Mononuclear cell (primary cell): ENCODE results near the gene CELA2A. TPM values are rescaled to one million over a fixed set of nuclear protein-coding genes. Genes with fewer than 3 reads are reported as not detected.
"Not testable (repeated sequence)": the region's sequence is repeated elsewhere in the genome, so short reads cannot be mapped to it uniquely, and the experiment has no call there.

Experiments used
- H3K27me3 ChIP-seq: 2 replicates; pipeline ENCODE4 v1.6.0; 2011; ENCODE audit warnings: low read length, control low read depth; ENCODE audit not compliant: insufficient read depth
- H3K4me1 ChIP-seq: 2 replicates; pipeline ENCODE4 v1.5.1; 2011; ENCODE audit warnings: mild to moderate bottlenecking, low read length, control low read depth; ENCODE audit not compliant: insufficient read depth
- H3K4me3 ChIP-seq: 2 replicates; pipeline ENCODE4 v1.5.1; 2011; ENCODE audit warnings: mild to moderate bottlenecking, low read length, moderate library complexity
- H3K9me3 ChIP-seq: 2 replicates; pipeline ENCODE4 v1.5.1; 2011; ENCODE audit warnings: low read depth, mild to moderate bottlenecking, control low read depth, low read length
- total RNA-seq: library from RNA; depleted of rRNA; stranded (reverse); fragments of >200 nt; gene quantifications from one replicate; pipeline ENCODE4 v1.2.3, GENCODE V29; 2012

CELA2A gene
- total RNA-seq, 1 donor, result not detected

DNA sequence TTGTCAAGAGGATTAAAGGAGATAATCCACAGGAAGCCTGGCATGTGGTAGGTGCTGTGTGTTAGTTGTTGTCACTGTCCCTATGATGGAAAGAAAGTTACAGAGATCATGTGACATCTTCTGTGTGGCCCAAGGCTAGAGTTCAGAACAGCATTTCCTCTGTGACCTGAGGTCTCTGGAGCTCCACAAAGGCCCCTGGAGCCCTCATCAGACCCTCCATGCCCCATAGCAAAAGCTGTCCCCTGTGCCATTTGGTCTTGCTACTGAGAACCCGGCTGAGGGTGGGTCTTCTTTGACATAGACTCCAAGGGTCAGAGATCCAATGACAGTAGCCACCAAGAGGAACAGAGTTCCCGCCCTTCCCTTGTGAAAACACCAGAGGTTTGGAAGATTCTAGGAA lies 27.4 kb downstream of the CELA2A start:
- no peaks in the 10 kb centered on the region for H3K4me1 ChIP-seq
- H3K4me3 ChIP-seq, result no peak overlapping the region
- no peaks in the 10 kb centered on the region for H3K9me3 ChIP-seq
- H3K27me3 ChIP-seq, result no peaks in the 10 kb centered on the region

DNA sequence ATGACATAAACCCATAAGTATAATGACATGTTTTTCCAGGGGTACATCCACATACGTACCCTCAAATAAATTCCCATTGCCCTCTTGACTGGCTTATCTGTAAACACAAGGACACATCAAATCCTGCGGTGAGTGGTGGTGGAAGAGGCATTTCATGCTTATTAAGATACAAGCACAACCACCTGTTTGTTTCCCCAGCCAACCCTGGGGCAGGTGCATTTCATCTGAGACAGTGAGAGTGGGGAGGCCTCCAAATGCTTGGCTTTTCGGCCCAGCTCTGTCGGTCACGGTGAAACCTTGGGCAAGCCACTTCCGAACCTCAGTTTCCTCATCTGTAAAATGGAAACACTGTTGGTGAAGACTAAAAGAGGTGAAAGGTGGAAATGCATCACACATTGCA lies 27.9 kb downstream of the CELA2A start:
- H3K4me3 ChIP-seq, H3K9me3 ChIP-seq, H3K27me3 ChIP-seq, H3K4me1 ChIP-seq: not testable (repeated sequence)

GRCh38 chr1:15485636-15486035 lies 29.1 kb downstream of the CELA2A start:
- Histone ChIP-seq H3K9me3 (no peaks in the 10 kb centered on the region), H3K4me3 (no peak overlapping the region), H3K4me1 (no peaks in the 10 kb centered on the region), H3K27me3 (no peaks in the 10 kb centered on the region)

DNA sequence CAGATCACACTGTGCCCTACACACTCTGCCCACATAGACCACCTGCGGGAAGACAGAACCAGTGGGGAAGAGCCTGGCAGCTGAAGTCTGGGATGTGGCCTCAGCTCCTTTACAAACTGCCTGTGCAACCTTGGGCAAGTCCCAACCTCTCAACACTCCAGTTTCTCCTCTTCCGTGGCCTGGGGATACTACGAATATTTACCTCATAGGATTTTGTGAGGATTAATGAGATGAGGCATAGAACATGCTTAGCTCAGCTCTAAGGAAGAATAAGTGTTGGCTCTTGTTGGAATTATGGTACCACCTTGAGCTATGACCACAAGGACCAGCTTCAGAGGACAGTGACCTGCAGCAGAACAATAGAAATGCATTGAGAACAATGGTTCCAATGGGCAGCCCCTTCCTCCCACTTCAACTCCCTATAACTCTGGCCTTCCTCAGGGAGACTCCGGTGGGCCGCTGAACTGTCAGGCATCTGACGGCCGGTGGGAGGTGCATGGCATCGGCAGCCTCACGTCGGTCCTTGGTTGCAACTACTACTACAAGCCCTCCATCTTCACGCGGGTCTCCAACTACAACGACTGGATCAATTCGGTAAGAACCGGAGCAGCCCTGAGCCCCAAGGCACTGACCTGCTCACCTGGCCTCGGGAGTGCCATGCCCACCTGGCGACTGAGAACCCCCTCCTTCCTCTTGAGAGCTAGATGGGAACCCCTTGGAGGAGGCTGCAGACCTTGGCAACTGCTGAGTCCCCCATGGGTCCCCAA lies 30.5 kb downstream of the CELA2A start:
- not testable (repeated sequence) for H3K4me1 ChIP-seq, H3K4me3 ChIP-seq, H3K9me3 ChIP-seq, H3K27me3 ChIP-seq

DNA sequence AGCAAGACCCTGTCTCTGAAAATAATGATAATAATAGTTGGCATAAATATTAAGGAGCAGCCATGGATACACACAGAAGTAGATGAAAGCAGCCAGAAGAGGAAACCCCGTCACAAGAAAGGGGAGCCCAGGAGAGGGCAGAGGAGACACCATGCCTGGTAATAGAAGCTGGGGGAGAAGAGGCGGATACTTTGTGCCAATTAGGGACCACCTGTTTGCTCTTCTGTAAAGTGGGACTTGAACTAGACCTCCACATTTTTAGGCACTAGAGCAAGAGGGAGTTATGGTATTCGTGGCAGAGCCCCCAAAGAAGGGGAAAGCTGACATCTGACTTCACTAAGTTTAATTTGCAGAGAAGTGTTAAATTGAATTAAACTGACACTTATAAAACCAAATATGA lies 31.8 kb downstream of the CELA2A start:
- Histone ChIP-seq H3K4me3 (no peak overlapping the region), H3K27me3 (no peaks in the 10 kb centered on the region), H3K9me3 (no peaks in the 10 kb centered on the region), H3K4me1 (no peaks in the 10 kb centered on the region)

DNA sequence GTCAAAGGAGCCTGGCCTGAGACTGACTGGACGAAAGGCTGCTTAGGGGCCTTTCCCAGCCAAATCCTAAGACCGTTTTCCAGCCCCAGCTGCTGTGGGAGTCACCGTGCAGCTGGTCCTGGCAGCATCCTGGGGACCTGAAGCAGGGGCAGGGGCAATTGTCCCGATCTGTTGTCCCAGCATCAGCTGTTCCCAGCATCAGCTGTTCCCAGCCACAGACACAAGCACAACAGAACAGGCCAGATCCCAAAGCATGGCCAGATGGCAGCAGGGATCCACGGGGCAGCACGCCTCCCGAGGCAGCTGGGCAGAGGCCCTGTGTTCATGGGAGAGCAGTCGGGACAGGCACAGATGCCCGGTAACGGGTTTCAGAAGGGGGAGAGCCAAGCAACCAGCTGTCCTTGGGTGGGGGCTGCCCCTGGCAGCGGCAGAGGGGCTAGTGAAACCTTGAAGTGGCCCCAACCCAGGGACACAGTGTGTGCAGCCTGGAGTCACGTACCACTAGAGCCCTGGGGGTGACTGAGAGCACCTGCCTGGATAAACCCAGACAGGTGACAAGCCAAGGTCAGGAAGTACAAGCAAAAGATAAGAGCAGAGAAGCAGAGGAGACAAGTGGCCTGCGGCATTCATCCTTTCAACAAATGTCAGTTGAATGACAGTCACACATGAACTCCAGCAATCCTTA lies 32.7 kb downstream of the CELA2A start:
- no peak overlapping the region for H3K4me3 ChIP-seq
- no peaks in the 10 kb centered on the region for H3K4me1 ChIP-seq
- no peaks in the 10 kb centered on the region for H3K27me3 ChIP-seq
- H3K9me3 ChIP-seq, result no peaks in the 10 kb centered on the region

DNA sequence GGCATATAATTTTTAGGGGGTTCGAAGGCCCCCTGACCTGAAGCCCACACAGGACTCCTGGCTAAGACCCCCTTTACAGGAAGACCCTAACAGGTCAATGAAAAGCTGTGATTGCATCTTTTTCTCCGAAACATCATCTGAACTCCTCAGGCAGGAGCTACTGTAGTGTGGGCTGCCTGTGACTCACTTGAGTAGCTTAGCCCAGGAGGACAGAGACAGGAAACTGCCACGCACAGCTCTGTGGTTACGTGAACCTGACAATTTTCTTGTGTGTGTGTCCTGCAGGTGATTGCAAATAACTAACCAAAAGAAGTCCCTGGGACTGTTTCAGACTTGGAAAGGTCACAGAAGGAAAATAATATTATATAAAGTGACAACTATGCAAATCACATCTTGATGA lies 34.5 kb downstream of the CELA2A start:
- not testable (repeated sequence) for H3K27me3 ChIP-seq, H3K4me3 ChIP-seq, H3K9me3 ChIP-seq, H3K4me1 ChIP-seq

DNA sequence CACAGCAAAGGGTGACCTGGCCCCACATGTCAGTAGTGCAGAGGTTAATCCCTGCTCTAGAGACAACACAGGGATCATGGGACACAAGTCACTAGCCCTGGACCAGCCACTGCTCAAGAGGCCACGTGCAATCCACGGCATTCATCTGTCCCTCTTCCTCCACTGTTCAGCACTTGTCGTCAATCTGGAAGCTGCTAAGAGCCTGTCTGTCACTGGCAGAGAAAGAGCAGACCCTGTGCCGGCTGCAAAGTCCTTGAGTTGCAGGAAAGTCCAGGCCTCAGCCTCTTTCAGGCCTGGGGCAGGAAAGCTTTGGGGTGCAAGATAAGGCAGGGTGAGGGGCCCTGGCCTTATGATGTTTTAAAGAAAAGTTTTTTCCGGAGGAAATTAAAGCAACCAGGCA lies 36.1 kb downstream of the CELA2A start:
- no peak overlapping the region for H3K4me3 ChIP-seq

DNA sequence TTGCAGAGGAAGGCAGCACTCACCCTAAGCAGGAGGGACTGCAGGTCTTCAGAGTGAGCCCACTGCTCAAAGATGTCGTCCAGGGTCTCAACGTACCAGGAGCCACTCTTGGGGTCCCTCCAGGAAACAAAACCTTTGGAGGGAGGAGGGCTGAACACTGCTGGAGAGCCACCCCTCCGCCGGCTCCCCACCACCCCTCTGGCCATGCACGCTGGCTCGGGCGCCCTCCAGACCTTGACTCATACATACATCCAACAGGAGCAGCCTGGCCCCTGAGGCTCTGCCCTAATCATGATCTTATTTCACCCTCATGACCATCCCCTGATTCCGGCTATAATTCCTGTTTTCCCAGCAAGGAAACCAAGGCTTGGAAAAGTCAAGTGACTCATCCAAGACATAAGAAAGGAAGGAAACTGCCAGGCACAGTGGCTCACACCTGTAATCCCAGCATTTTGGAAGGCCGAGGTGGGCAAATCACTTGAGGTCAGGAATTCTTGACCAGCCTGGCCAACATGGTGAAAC lies 37.4 kb downstream of the CELA2A start:
- Histone ChIP-seq H3K27me3 (no peaks in the 10 kb centered on the region), H3K4me1 (no peaks in the 10 kb centered on the region), H3K4me3 (no peak overlapping the region)

More for the DNA sequence above, 36.1 kb downstream of the CELA2A start:
- no peaks in the 10 kb centered on the region for H3K27me3 ChIP-seq
- H3K9me3 ChIP-seq, result no peaks in the 10 kb centered on the region
- no peaks in the 10 kb centered on the region for H3K4me1 ChIP-seq

GRCh38 chr1:15500184-15501178 lies 43.9 kb downstream of the CELA2A start:
- H3K27me3 ChIP-seq, result no peaks in the 10 kb centered on the region
- no peaks in the 10 kb centered on the region for H3K9me3 ChIP-seq
- no peaks in the 10 kb centered on the region for H3K4me1 ChIP-seq
- H3K4me3 ChIP-seq, result no peak overlapping the region

More for the DNA sequence above, 37.4 kb downstream of the CELA2A start:
- no peaks in the 10 kb centered on the region for H3K9me3 ChIP-seq

- Histone ChIP-seq H3K4me3 (no peak overlapping the region), H3K9me3 (no peaks in the 10 kb centered on the region), H3K27me3 (no peaks in the 10 kb centered on the region), H3K4me1 (no peaks in the 10 kb centered on the region)
Measured at GRCh38 chr1:15501208-15502032, 44.9 kb downstream of the CELA2A start.

GRCh38 chr1:15504436-15504835 lies 47.9 kb downstream of the CELA2A start:
- no peaks in the 10 kb centered on the region for H3K27me3 ChIP-seq
- no peak overlapping the region for H3K4me3 ChIP-seq
- no peaks in the 10 kb centered on the region for H3K4me1 ChIP-seq
- H3K9me3 ChIP-seq, result no peaks in the 10 kb centered on the region

GRCh38 chr1:15506831-15507230 lies 50.3 kb downstream of the CELA2A start:
- no peaks in the 10 kb centered on the region for H3K27me3 ChIP-seq
- no peaks in the 10 kb centered on the region for H3K4me1 ChIP-seq
- no peak overlapping the region for H3K4me3 ChIP-seq
- no peaks in the 10 kb centered on the region for H3K9me3 ChIP-seq

DNA sequence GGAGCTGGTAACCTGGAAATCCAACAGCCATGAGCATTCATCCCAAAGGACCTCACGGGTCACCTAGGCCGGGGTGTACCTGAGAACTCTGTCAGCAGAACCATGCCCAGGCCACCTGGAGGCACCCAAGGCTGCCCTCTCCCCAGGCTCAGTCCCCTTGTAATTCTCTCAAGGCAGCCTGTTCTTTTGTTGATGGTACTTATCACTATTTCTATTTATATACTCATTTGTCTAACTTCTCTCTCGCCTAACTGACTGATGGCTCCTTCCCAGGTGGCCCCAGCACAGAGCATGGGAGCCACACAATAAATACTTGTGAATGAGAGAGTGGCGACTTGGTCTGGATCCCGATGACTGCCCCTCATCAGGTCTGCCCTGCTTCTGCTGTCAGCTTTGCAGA lies 50.7 kb downstream of the CELA2A start:
- no peaks in the 10 kb centered on the region for H3K9me3 ChIP-seq
- H3K27me3 ChIP-seq, result no peaks in the 10 kb centered on the region
- H3K4me1 ChIP-seq, result no peaks in the 10 kb centered on the region
- no peak overlapping the region for H3K4me3 ChIP-seq
